GM23248 (cell line): ENCODE data around the gene CTNNA2. TPM values are rescaled to one million over a fixed set of nuclear protein-coding genes. Genes with fewer than 3 reads are reported as not detected.

Experiments used
- DNase-seq: peaks from one replicate; pipeline ENCODE4 v3.0.0-alpha.2; 2015
- H2AFZ ChIP-seq: fragments of 200-600 bp; sonication (generic); 2 replicates; pipeline ENCODE4 v1.6.1; 2016; ENCODE audit warnings: antibody characterized with exemption
- H3F3A ChIP-seq: fragments of 200-600 bp; sonication (generic); 2 replicates; pipeline ENCODE4 v1.6.1; 2016; ENCODE audit warnings: mild to moderate bottlenecking, antibody characterized with exemption, mixed run types; ENCODE audit not compliant: insufficient read depth
- H3K27ac ChIP-seq: fragments of 200-600 bp; sonication (generic); 2 replicates; pipeline ENCODE4 v1.5.1; 2016; ENCODE audit warnings: mild to moderate bottlenecking
- H3K27me3 ChIP-seq: fragments of 200-600 bp; sonication (generic); replicated peaks from 2 replicates; pipeline ENCODE4 v1.6.1; 2016; ENCODE audit warnings: mild to moderate bottlenecking; ENCODE audit not compliant: insufficient read depth
- H3K36me3 ChIP-seq: fragments of 200-600 bp; sonication (generic); 2 replicates; pipeline ENCODE4 v1.6.1; 2016; ENCODE audit warnings: low read depth, mild to moderate bottlenecking
- H3K4me1 ChIP-seq: fragments of 200-600 bp; sonication (generic); 2 replicates; pipeline ENCODE4 v1.6.1; 2016; ENCODE audit warnings: mild to moderate bottlenecking; ENCODE audit not compliant: insufficient read depth
- H3K4me2 ChIP-seq: fragments of 200-600 bp; sonication (generic); one replicate; pipeline ENCODE4 v1.6.1; 2016; ENCODE audit warnings: mild to moderate bottlenecking; ENCODE audit not compliant: unreplicated experiment
- H3K4me3 ChIP-seq: fragments of 200-600 bp; sonication (generic); 2 replicates; pipeline ENCODE4 v1.5.1; 2016; ENCODE audit warnings: mild to moderate bottlenecking
- H3K79me2 ChIP-seq: fragments of 200-600 bp; sonication (generic); 2 replicates; pipeline ENCODE4 v1.6.1; 2016; ENCODE audit warnings: mild to moderate bottlenecking; ENCODE audit not compliant: insufficient read depth
- H3K9ac ChIP-seq: fragments of 200-600 bp; sonication (generic); 2 replicates; pipeline ENCODE4 v1.6.1; 2016; ENCODE audit warnings: mild to moderate bottlenecking
- H3K9me2 ChIP-seq: fragments of 200-600 bp; sonication (generic); 2 replicates; pipeline ENCODE4 v1.6.1; 2016; ENCODE audit warnings: mixed run types, mild to moderate bottlenecking, moderate library complexity; ENCODE audit not compliant: insufficient read depth
- H3K9me3 ChIP-seq: fragments of 200-600 bp; sonication (generic); one replicate; pipeline ENCODE4 v1.6.1; 2017; ENCODE audit warnings: low read depth
- H4K20me1 ChIP-seq: fragments of 200-600 bp; sonication (generic); 2 replicates; pipeline ENCODE4 v1.6.0; 2016; ENCODE audit not compliant: insufficient read depth
- EZH2 ChIP-seq: fragments of 200-600 bp; sonication (generic); IDR thresholded peaks from 2 replicates; pipeline ENCODE4 v1.6.1; 2018; ENCODE audit warnings: antibody characterized with exemption, mild to moderate bottlenecking; ENCODE audit not compliant: insufficient read depth, poor library complexity, severe bottlenecking
- EZH2phosphoT487 ChIP-seq: fragments of 200-600 bp; sonication (generic); IDR thresholded peaks from 2 replicates; pipeline ENCODE4 v1.6.1; 2018; ENCODE audit warnings: antibody characterized with exemption, moderate library complexity, mild to moderate bottlenecking, low read depth; ENCODE audit not compliant: insufficient read depth
- WGBS, 2 experiments: methylation state at CpG; one replicate each; pipeline ENCODE4 v1.1.6; 2015 to 2017; ENCODE audit warnings: low lambda C conversion rate in 2 of 2, low coverage in 1 of 2; ENCODE audit errors: missing lambda C conversion rate in 2 of 2; 5-methylcytosine and 5-hydroxymethylcytosine counted together
- in situ Hi-C: fragments of 300-500 bp; cut with MboI; formaldehyde crosslinking; loops from 2 replicates; pipeline ENCODE4 v1.15.0; 2020
- polyA plus RNA-seq: library from polyadenylated mRNA; unstranded; fragments of >200 nt; fragmentation: Nextera tagmentation; extraction: Ambion mirVana; gene quantifications from 2 replicates; pipeline ENCODE4 v1.2.1, GENCODE V29; 2016
- total RNA-seq: library from RNA; depleted of rRNA; stranded (reverse); fragments of >200 nt; shearing (Covaris generic); gene quantifications from 2 replicates; pipeline ENCODE4 v1.2.3, GENCODE V29; 2014

Gene CTNNA2
- total and polyA plus RNA-seq, 2 experiments from 2014 or later, result not detected

- Histone ChIP-seq H3K27ac (no peak overlapping the region), H3K79me2 (no peaks in the 10 kb centered on the region), H3K9me2 (no peaks in the 10 kb centered on the region), H4K20me1 (no peaks in the 10 kb centered on the region), H3K27me3 (no peaks in the 10 kb centered on the region), H3K4me1 (no peaks in the 10 kb centered on the region), H3K9ac (no peak overlapping the region), H3F3A (no peaks in the 10 kb centered on the region), H3K4me2 (no peak overlapping the region), H2AFZ (no peak overlapping the region), H3K36me3 (no peaks in the 10 kb centered on the region), H3K9me3 (no peaks in the 10 kb centered on the region), H3K4me3 (no peak overlapping the region)
- in situ Hi-C loops, result no loop called here
- WGBS, 2 experiments, result 32% methylated on average over 5 of the region's 5 CpGs
- TF ChIP-seq EZH2 (no peak), EZH2phosphoT487 (no peak)
- DNase-seq, result no peak
Measured at GRCh38 chr2:79669714-79670113, 156.9 kb downstream of the CTNNA2 start.

GRCh38 chr2:79670198-79670597, 157.3 kb downstream of the CTNNA2 start:
- Histone ChIP-seq H3K27ac (no peak overlapping the region), H3K4me3 (no peak overlapping the region), H3F3A (no peaks in the 10 kb centered on the region), H3K9me3 (no peaks in the 10 kb centered on the region), H4K20me1 (no peaks in the 10 kb centered on the region), H3K4me2 (no peak overlapping the region), H3K9me2 (no peaks in the 10 kb centered on the region), H3K9ac (no peak overlapping the region), H3K36me3 (no peaks in the 10 kb centered on the region), H3K79me2 (no peaks in the 10 kb centered on the region), H3K27me3 (no peaks in the 10 kb centered on the region), H2AFZ (no peak overlapping the region), H3K4me1 (no peaks in the 10 kb centered on the region)
- 26% methylated on average over 10 to 11 of the region's 11 CpGs for WGBS, 2 experiments
- TF ChIP-seq EZH2phosphoT487 (no peak), EZH2 (no peak)
- in situ Hi-C loops, result no loop called here
- DNase-seq, result peak; percentile 1

GRCh38 chr2:79686884-79687283, 174.0 kb downstream of the CTNNA2 start:
- no peaks in the 10 kb centered on the region for H3K9me2 ChIP-seq
- no peak for TF ChIP-seq EZH2
- TF ChIP-seq EZH2phosphoT487, result no peak
- no peaks in the 10 kb centered on the region for H3K9me3 ChIP-seq
- H3K27ac ChIP-seq, result no peak overlapping the region
- no peaks in the 10 kb centered on the region for H3K27me3 ChIP-seq
- no peaks in the 10 kb centered on the region for H3K4me1 ChIP-seq
- no peaks in the 10 kb centered on the region for H3F3A ChIP-seq
- no peak for DNase-seq
- H4K20me1 ChIP-seq, result no peaks in the 10 kb centered on the region
- H3K36me3 ChIP-seq, result no peaks in the 10 kb centered on the region
- 32 to 58% methylated on average over 1 of the region's 1 CpG for WGBS, 2 experiments
- H3K4me3 ChIP-seq, result no peak overlapping the region
- no peak overlapping the region for H2AFZ ChIP-seq
- H3K4me2 ChIP-seq, result no peak overlapping the region
- H3K9ac ChIP-seq, result no peak overlapping the region
- no peaks in the 10 kb centered on the region for H3K79me2 ChIP-seq
- in situ Hi-C loops, result no loop called here

- H3F3A ChIP-seq, result no peaks in the 10 kb centered on the region
- in situ Hi-C loops, result no loop called here
- no peaks in the 10 kb centered on the region for H3K4me1 ChIP-seq
- no peaks in the 10 kb centered on the region for H3K9me3 ChIP-seq
- H2AFZ ChIP-seq, result no peak overlapping the region
- no peak for DNase-seq
- H3K4me3 ChIP-seq, result no peak overlapping the region
- H3K79me2 ChIP-seq, result no peaks in the 10 kb centered on the region
- H3K9me2 ChIP-seq, result no peaks in the 10 kb centered on the region
- no peak overlapping the region for H3K27ac ChIP-seq
- no peak overlapping the region for H3K9ac ChIP-seq
- H3K4me2 ChIP-seq, result no peak overlapping the region
- H4K20me1 ChIP-seq, result no peaks in the 10 kb centered on the region
- no peak for TF ChIP-seq EZH2
- TF ChIP-seq EZH2phosphoT487, result no peak
- no peaks in the 10 kb centered on the region for H3K27me3 ChIP-seq
- no peaks in the 10 kb centered on the region for H3K36me3 ChIP-seq
Measured at GRCh38 chr2:79695248-79695647, 182.4 kb downstream of the CTNNA2 start.

GRCh38 chr2:79697200-79697599, 184.3 kb downstream of the CTNNA2 start:
- TF ChIP-seq EZH2, result no peak
- TF ChIP-seq EZH2phosphoT487, result no peak
- H3K27me3 ChIP-seq, result no peaks in the 10 kb centered on the region
- no peaks in the 10 kb centered on the region for H3K4me1 ChIP-seq
- 41% methylated on average over 2 of the region's 2 CpGs for WGBS, 2 experiments
- H3K9ac ChIP-seq, result no peak overlapping the region
- H3K36me3 ChIP-seq, result no peaks in the 10 kb centered on the region
- H3K4me3 ChIP-seq, result no peak overlapping the region
- H3K4me2 ChIP-seq, result no peak overlapping the region
- H3K9me2 ChIP-seq, result no peaks in the 10 kb centered on the region
- no peaks in the 10 kb centered on the region for H3K9me3 ChIP-seq
- H3K79me2 ChIP-seq, result no peaks in the 10 kb centered on the region
- no peaks in the 10 kb centered on the region for H3F3A ChIP-seq
- in situ Hi-C loops, result no loop called here
- H3K27ac ChIP-seq, result no peak overlapping the region
- no peak overlapping the region for H2AFZ ChIP-seq
- no peaks in the 10 kb centered on the region for H4K20me1 ChIP-seq
- DNase-seq, result no peak
